GM21526 (cell line): ENCODE data around the gene ZBP1.

ENCODE experiments used
- ATAC-seq: cut with Tn5 transposase; IDR thresholded peaks from one replicate; pipeline ENCODE4 v1.9.1; 2021; ENCODE audit warnings: moderate library complexity; ENCODE audit not compliant: unreplicated experiment, low FRiP score

The ZBP1 gene

GRCh38 chr20:57577679-57578475, 42.3 kb downstream of the ZBP1 start:
- ATAC-seq: no peak

GRCh38 chr20:57576617-57577550, 43.3 kb downstream of the ZBP1 start:
- no peak for ATAC-seq

- ATAC-seq: no peak
Measured at GRCh38 chr20:57576002-57576401, 44.2 kb downstream of the ZBP1 start.

GRCh38 chr20:57574954-57575353, 45.3 kb downstream of the ZBP1 start:
- ATAC-seq: no peak

- no peak for ATAC-seq
Measured at GRCh38 chr20:57573894-57574293, 46.3 kb downstream of the ZBP1 start.

- ATAC-seq: no peak
Measured at GRCh38 chr20:57573242-57573641, 47.0 kb downstream of the ZBP1 start.

- ATAC-seq: no peak
Measured at GRCh38 chr20:57571782-57572416, 48.3 kb downstream of the ZBP1 start.

GRCh38 chr20:57570920-57571319, 49.3 kb downstream of the ZBP1 start:
- no peak for ATAC-seq

- no peak for ATAC-seq
Measured at GRCh38 chr20:57570145-57570850, 49.9 kb downstream of the ZBP1 start.

GRCh38 chr20:57568960-57569359, 51.3 kb downstream of the ZBP1 start:
- no peak for ATAC-seq

GRCh38 chr20:57568088-57568896, 51.9 kb downstream of the ZBP1 start:
- ATAC-seq: no peak

GRCh38 chr20:57567471-57568079, 52.7 kb downstream of the ZBP1 start:
- ATAC-seq: no peak

GRCh38 chr20:57566803-57567459, 53.3 kb downstream of the ZBP1 start:
- ATAC-seq: no peak

- no peak for ATAC-seq
Measured at GRCh38 chr20:57566399-57566798, 53.8 kb downstream of the ZBP1 start.

GRCh38 chr20:57564951-57565642, 55.1 kb downstream of the ZBP1 start:
- no peak for ATAC-seq

- ATAC-seq: no peak
Measured at GRCh38 chr20:57564180-57564802, 55.9 kb downstream of the ZBP1 start.

- ATAC-seq: no peak
Measured at GRCh38 chr20:57563522-57563921, 56.7 kb downstream of the ZBP1 start.
